Uterus (tissue), 2 donors: ENCODE measurements around the gene CDH4.

Source experiments
- CTCF ChIP-seq, 4 experiments: fragments of 200-600 bp in 2 of 4; fragments of 450-650 bp in 2 of 4; sonication (generic) in 2 of 4; IDR thresholded peaks; one replicate each; pipeline ENCODE4 v1.5.1; 2016 to 2019; ENCODE audit warnings: antibody characterized with exemption in 4 of 4, mild to moderate bottlenecking in 2 of 4, moderate library complexity in 1 of 4
- POLR2A ChIP-seq, 2 donors: fragments of 450-650 bp; IDR thresholded peaks; one replicate each; pipeline ENCODE4 v1.6.1; 2016; ENCODE audit warnings: antibody characterized with exemption in 2 of 2, mild to moderate bottlenecking in 1 of 2, moderate library complexity in 1 of 2

- no peak for TF ChIP-seq CTCF (IDR thresholded peaks at IDR 0.05)
- no peak for TF ChIP-seq POLR2A (IDR thresholded peaks at IDR 0.05)
These were observed 108.9 kb downstream of the CDH4 start for GRCh38 chr20:61360940-61361339.
